CD4-positive, alpha-beta T cell (primary cell): Measurements from ENCODE around the gene ATP5MK. TPM values are rescaled to one million over a fixed set of nuclear protein-coding genes. Genes with fewer than 3 reads are reported as not detected.
A peak's percentile ranks its signal among the peaks of the same experiment; 100 is the strongest.

ENCODE experiments used
- ATAC-seq: fragments of 200-7000 bp; cut with Tn5 transposase; one replicate; pipeline ENCODE4 v1.10.0; 2022; ENCODE audit warnings: mild to moderate bottlenecking; ENCODE audit not compliant: poor library complexity
- CTCF ChIA-PET: fragments of 350-600 bp; sonication (Branson Sonifier 250); formaldehyde crosslinking; loops from one replicate; lab custom pipeline; 2021; ENCODE audit warnings: antibody characterized with exemption, inconsistent platforms; lab: Charles Lee
- POLR2A ChIA-PET: fragments of 350-600 bp; sonication (Branson Sonifier 250); formaldehyde crosslinking; loops from one replicate; lab custom pipeline; 2021; ENCODE audit warnings: antibody characterized with exemption, inconsistent platforms; lab: Charles Lee
- DNase-seq, 14 experiments: peaks; one replicate each; pipeline ENCODE4 v3.0.0-alpha.2; 2013 to 2020; ENCODE audit warnings: mixed read lengths in 2 of 14
- H3K27ac ChIP-seq, 2 donors: one replicate each; pipeline versions ENCODE4 v1.5.1 to v1.7.0; 2013; ENCODE audit warnings: low read length in 2 of 2, low read depth in 1 of 2, mild to moderate bottlenecking in 1 of 2
- H3K27me3 ChIP-seq, 2 experiments: 1 replicate in 1 of 2; 2 replicates in 1 of 2; pipeline versions ENCODE4 v1.6.1 to v1.7.0; 2013; ENCODE audit warnings: low read length in 2 of 2, control low read depth in 1 of 2, mild to moderate bottlenecking in 1 of 2, moderate library complexity in 1 of 2; ENCODE audit not compliant: insufficient read depth in 2 of 2, control insufficient read depth in 1 of 2
- H3K36me3 ChIP-seq: one replicate; pipeline ENCODE4 v1.6.1; 2013; ENCODE audit warnings: low read length, control low read depth; ENCODE audit not compliant: insufficient read depth
- H3K4me1 ChIP-seq: one replicate; pipeline ENCODE4 v1.6.1; 2013; ENCODE audit warnings: low read length, control low read depth; ENCODE audit not compliant: insufficient read depth
- H3K4me3 ChIP-seq: one replicate; pipeline ENCODE4 v1.5.1; 2013; ENCODE audit warnings: mild to moderate bottlenecking, low read length, moderate library complexity
- H3K9me3 ChIP-seq, 2 experiments: 1 replicate in 1 of 2; 2 replicates in 1 of 2; pipeline versions ENCODE4 v1.6.1 to v1.7.0; 2013; ENCODE audit warnings: low read length in 2 of 2, mild to moderate bottlenecking in 2 of 2, control low read depth in 1 of 2, moderate library complexity in 1 of 2; ENCODE audit not compliant: control insufficient read depth in 1 of 2, insufficient read depth in 1 of 2
- H3K27ac Mint-ChIP-seq: one replicate; pipeline ENCODE4 v1.8.0; 2020; ENCODE audit warnings: mixed read lengths
- H3K27me3 Mint-ChIP-seq: one replicate; pipeline ENCODE4 v1.8.0; 2021; ENCODE audit warnings: mixed read lengths
- H3K36me3 Mint-ChIP-seq: one replicate; pipeline ENCODE4 v1.8.0; 2021; ENCODE audit warnings: low read depth, mixed read lengths
- H3K4me1 Mint-ChIP-seq: one replicate; pipeline ENCODE4 v1.8.0; 2021; ENCODE audit warnings: low read depth, mixed read lengths
- H3K4me3 Mint-ChIP-seq: one replicate; pipeline ENCODE4 v1.8.0; 2020; ENCODE audit warnings: mild to moderate bottlenecking, mixed read lengths
- H3K9me3 Mint-ChIP-seq: one replicate; pipeline ENCODE4 v1.8.0; 2020; ENCODE audit warnings: mixed read lengths
- CTCF ChIP-seq: fragments of 200-600 bp; IDR thresholded peaks from one replicate; pipeline ENCODE4 v1.8.0; 2022; ENCODE audit warnings: antibody characterized with exemption, mild to moderate bottlenecking
- intact Hi-C, 2 experiments: fragments of 100-400 bp; cut with DNase I in 1 of 2; cut with micrococcal nuclease in 1 of 2; formaldehyde crosslinking; loops; one replicate each; pipeline versions ENCODE4 v1.15.1 to v1.9.0; 2023 to 2025; cut with DNase I, micrococcal nuclease
- total RNA-seq, 174 experiments: library from RNA in 2 of 174; stranded (reverse) in 2 of 174; gene quantifications; one replicate each; pipeline ENCODE4 v1.2.3 and lab custom pipeline; 2021 to 2026

ATP5MK gene
- total RNA-seq, 2 experiments from 2014 or later, result 107 to 111 TPM

- Mint-ChIP-seq H3K4me3 (peak overlapping the region; percentile 99), H3K36me3 (peaks cover 65% of the 10 kb centered on the region), H3K27me3 (no peaks in the 10 kb centered on the region), H3K4me1 (peaks cover 55% of the 10 kb centered on the region), H3K27ac (peak overlapping the region; percentile 96), H3K9me3 (no peaks in the 10 kb centered on the region)
- DNase-seq (peak in 1 of 14 experiments; percentile 22), ATAC-seq (no peak)
- H3K36me3 ChIP-seq, result peaks cover 39% of the 10 kb centered on the region
- H3K4me3 ChIP-seq, result peak overlapping the region; percentile 95
- H3K9me3 ChIP-seq, result no peaks in the 10 kb centered on the region
- intact Hi-C loops, result no loop called here
- peak overlapping the region in 1 of 2 donors; percentile 61 for H3K27ac ChIP-seq
- ChIA-PET POLR2A (interaction anchor here (1.4 to 2.8 kb wide), 4 partner anchors 29 to 55 kb away, joined by 5 to 27 read pairs (median 6); partner anchors contain the start of genes CALHM2, PCGF6 and TAF5), CTCF (no interaction called here)
- H3K27me3 ChIP-seq, result no peaks in the 10 kb centered on the region
- H3K4me1 ChIP-seq, result peaks cover 23% of the 10 kb centered on the region
- no peak for TF ChIP-seq CTCF
Observed at GRCh38 chr10:103397191-103397825, 1.0 kb upstream of the ATP5MK start.

- Histone ChIP-seq H3K9me3 (no peaks in the 10 kb centered on the region), H3K4me3 (peak overlapping the region; percentile 95), H3K4me1 (peaks cover 23% of the 10 kb centered on the region), H3K36me3 (peaks cover 39% of the 10 kb centered on the region), H3K27ac (peak overlapping the region; percentile 56 to 61), H3K27me3 (no peaks in the 10 kb centered on the region)
- Mint-ChIP-seq H3K36me3 (peaks cover 68% of the 10 kb centered on the region), H3K4me3 (peak overlapping the region; percentile 99), H3K9me3 (no peaks in the 10 kb centered on the region), H3K27me3 (no peaks in the 10 kb centered on the region), H3K4me1 (peaks cover 55% of the 10 kb centered on the region), H3K27ac (peak overlapping the region; percentile 96)
- CTCF ChIA-PET, result no interaction called here
- no peak for TF ChIP-seq CTCF
- POLR2A ChIA-PET, result interaction anchor here (1.4 to 2.8 kb wide), 4 partner anchors 29 to 56 kb away, joined by 5 to 27 read pairs (median 6); partner anchors contain the start of genes CALHM2, PCGF6 and TAF5
- intact Hi-C loops, result loop anchor here (1.0 kb wide), 1 partner anchor 28 kb away; no protein-coding TSS in a partner anchor
- ATAC-seq, result no peak
- DNase-seq, result no peak
Observed at GRCh38 chr10:103396789-103397087, 463 bp upstream of the ATP5MK start.

- Mint-ChIP-seq H3K9me3 (no peaks in the 10 kb centered on the region), H3K4me3 (peak overlapping the region; percentile 99), H3K27ac (peak overlapping the region; percentile 96), H3K27me3 (no peaks in the 10 kb centered on the region), H3K4me1 (peaks cover 55% of the 10 kb centered on the region), H3K36me3 (peaks cover 65% of the 10 kb centered on the region)
- ATAC-seq (no peak), DNase-seq (peak in 1 of 14 experiments; percentile 4)
- peaks cover 23% of the 10 kb centered on the region for H3K4me1 ChIP-seq
- H3K36me3 ChIP-seq, result peaks cover 36% of the 10 kb centered on the region
- no peak for TF ChIP-seq CTCF
- CTCF ChIA-PET, result interaction anchor here (0.8 kb wide), 2 partner anchors 12 to 21 kb away, joined by 3 read pairs; no protein-coding TSS in a partner anchor
- POLR2A ChIA-PET, result interaction anchor here (0.8 to 2.8 kb wide), 7 partner anchors 12 to 57 kb away, joined by 3 to 27 read pairs (median 5); partner anchors contain the start of genes CALHM2, PCGF6 and TAF5
- intact Hi-C loops, result loop anchor here (1.0 kb wide), 1 partner anchor 27 kb away; no protein-coding TSS in a partner anchor
- H3K4me3 ChIP-seq, result peak overlapping the region; percentile 95
- no peaks in the 10 kb centered on the region for H3K9me3 ChIP-seq
- H3K27ac ChIP-seq, result peak overlapping the region; percentile 61 to 67
- H3K27me3 ChIP-seq, result no peaks in the 10 kb centered on the region
Observed at GRCh38 chr10:103395754-103396066, 565 bp downstream of the ATP5MK start.
